ENCODE data around the gene DOK3. TPM values are rescaled to one million over a fixed set of nuclear protein-coding genes. Genes with fewer than 3 reads are reported as not detected.

Gene DOK3
- total and polyA plus RNA-seq, 10 of the 15 experiments (the other 5 are each of a cell fraction or from before 2014, with no cell fraction given): 6.6 to 107 (median 52.1) TPM

GRCh38 chr5:177524539-177524900 is 14.9 kb upstream of the DOK3 start:
- no peaks in the 10 kb centered on the region for H4K20me1 ChIP-seq (ENCODE audit: control insufficient read depth, insufficient read depth)
- H3K27ac ChIP-seq (ENCODE audit: control insufficient read depth, insufficient read depth): no peak overlapping the region
- no TSS peak for BruUV-seq (replicated peaks)
- FAIRE-seq (no peak), ATAC-seq (no peak), DNase-seq (ENCODE audit: low read depth, low spot score) (no peak)
- no peaks in the 10 kb centered on the region for H3K79me2 ChIP-seq (ENCODE audit: control insufficient read depth, insufficient read depth, low read length)
- H3K4me2 ChIP-seq (ENCODE audit: control insufficient read depth, insufficient read depth): no peak overlapping the region
- intact Hi-C loops (cut with micrococcal nuclease; ENCODE audit: unreplicated experiment) (no loop called here), in situ Hi-C loops (cut with MboI) (no loop called here)
- WGBS (ENCODE audit: insufficient coverage, insufficient replicate concordance, low lambda C conversion rate, missing lambda C conversion rate): 98% methylated on average over 11 of the region's 12 CpGs
- POLR2A ChIA-PET: interaction anchor here (0.7 to 1.0 kb wide), 2 partner anchors 9 to 89 kb away, joined by 3 to 4 read pairs; no protein-coding TSS in a partner anchor
- H3K9ac ChIP-seq (ENCODE audit: control insufficient read depth, insufficient read depth, low read length): no peak overlapping the region
- H3K9me3 ChIP-seq (replicated peaks; ENCODE audit: control insufficient read depth, insufficient read depth, low read length): no peaks in the 10 kb centered on the region
- no peak overlapping the region for H3K4me3 ChIP-seq
- H3K4me1 ChIP-seq (ENCODE audit: control insufficient read depth, insufficient read depth, low read length): no peaks in the 10 kb centered on the region; the same call in 1 of the 2 replicates
- H3K36me3 ChIP-seq (ENCODE audit: control insufficient read depth in 2 of 2, insufficient read depth in 2 of 2, low read length in 1 of 2): peaks cover 8 to 15% of the 10 kb centered on the region in 2 experiments; a peak in 3 of 4 replicates
- SMC1A ChIA-PET (ENCODE audit: uncharacterized antibody, unreplicated experiment): no interaction called here
- RAD21 ChIA-PET (ENCODE audit: unreplicated experiment): no interaction called here
- no peak overlapping the region for H2AFZ ChIP-seq (ENCODE audit: control insufficient read depth, low read depth, low read length)
- H3K27me3 ChIP-seq (replicated peaks in 1 of 2; ENCODE audit: control insufficient read depth in 2 of 2, insufficient read depth in 2 of 2, low read length in 1 of 2): no peaks in the 10 kb centered on the region
- CTCF ChIA-PET: no interaction called here
- TF ChIP-seq LARP7 (IDR thresholded peaks at IDR 0.05) (no peak), BRCA1 (IDR thresholded peaks at IDR 0.05; ENCODE audit: low read depth, low read length) (no peak), ZNF217 (IDR thresholded peaks at IDR 0.05) (no peak), ZNF207 (IDR thresholded peaks at IDR 0.05; ENCODE audit: borderline replicate concordance) (no peak), ESRRA (IDR thresholded peaks at IDR 0.05; ENCODE audit: low read length) (no peak), CREM (IDR thresholded peaks at IDR 0.05; ENCODE audit: low read depth) (no peak), FOS (IDR thresholded peaks at IDR 0.05; ENCODE audit: borderline replicate concordance, extremely low read depth, insufficient read length) (no peak), HSF1 (IDR thresholded peaks at IDR 0.05; ENCODE audit: low read depth, low read length) (no peak)
- TF ChIP-seq, protein P1, sequence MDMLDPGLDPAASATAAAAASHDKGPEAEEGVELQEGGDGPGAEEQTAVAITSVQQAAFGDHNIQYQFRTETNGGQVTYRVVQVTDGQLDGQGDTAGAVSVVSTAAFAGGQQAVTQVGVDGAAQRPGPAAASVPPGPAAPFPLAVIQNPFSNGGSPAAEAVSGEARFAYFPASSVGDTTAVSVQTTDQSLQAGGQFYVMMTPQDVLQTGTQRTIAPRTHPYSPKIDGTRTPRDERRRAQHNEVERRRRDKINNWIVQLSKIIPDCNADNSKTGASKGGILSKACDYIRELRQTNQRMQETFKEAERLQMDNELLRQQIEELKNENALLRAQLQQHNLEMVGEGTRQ (IDR thresholded peaks at IDR 0.05; ENCODE audit: borderline replicate concordance, low read depth, low read length): no peak
- TF ChIP-seq, protein P2, sequence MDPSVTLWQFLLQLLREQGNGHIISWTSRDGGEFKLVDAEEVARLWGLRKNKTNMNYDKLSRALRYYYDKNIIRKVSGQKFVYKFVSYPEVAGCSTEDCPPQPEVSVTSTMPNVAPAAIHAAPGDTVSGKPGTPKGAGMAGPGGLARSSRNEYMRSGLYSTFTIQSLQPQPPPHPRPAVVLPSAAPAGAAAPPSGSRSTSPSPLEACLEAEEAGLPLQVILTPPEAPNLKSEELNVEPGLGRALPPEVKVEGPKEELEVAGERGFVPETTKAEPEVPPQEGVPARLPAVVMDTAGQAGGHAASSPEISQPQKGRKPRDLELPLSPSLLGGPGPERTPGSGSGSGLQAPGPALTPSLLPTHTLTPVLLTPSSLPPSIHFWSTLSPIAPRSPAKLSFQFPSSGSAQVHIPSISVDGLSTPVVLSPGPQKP (IDR thresholded peaks at IDR 0.05; ENCODE audit: low read depth, low read length): no peak
- TF ChIP-seq, protein P3, sequence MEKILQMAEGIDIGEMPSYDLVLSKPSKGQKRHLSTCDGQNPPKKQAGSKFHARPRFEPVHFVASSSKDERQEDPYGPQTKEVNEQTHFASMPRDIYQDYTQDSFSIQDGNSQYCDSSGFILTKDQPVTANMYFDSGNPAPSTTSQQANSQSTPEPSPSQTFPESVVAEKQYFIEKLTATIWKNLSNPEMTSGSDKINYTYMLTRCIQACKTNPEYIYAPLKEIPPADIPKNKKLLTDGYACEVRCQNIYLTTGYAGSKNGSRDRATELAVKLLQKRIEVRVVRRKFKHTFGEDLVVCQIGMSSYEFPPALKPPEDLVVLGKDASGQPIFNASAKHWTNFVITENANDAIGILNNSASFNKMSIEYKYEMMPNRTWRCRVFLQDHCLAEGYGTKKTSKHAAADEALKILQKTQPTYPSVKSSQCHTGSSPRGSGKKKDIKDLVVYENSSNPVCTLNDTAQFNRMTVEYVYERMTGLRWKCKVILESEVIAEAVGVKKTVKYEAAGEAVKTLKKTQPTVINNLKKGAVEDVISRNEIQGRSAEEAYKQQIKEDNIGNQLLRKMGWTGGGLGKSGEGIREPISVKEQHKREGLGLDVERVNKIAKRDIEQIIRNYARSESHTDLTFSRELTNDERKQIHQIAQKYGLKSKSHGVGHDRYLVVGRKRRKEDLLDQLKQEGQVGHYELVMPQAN (conservative IDR thresholded peaks at IDR 0.05): no peak
- TF ChIP-seq, protein P4, sequence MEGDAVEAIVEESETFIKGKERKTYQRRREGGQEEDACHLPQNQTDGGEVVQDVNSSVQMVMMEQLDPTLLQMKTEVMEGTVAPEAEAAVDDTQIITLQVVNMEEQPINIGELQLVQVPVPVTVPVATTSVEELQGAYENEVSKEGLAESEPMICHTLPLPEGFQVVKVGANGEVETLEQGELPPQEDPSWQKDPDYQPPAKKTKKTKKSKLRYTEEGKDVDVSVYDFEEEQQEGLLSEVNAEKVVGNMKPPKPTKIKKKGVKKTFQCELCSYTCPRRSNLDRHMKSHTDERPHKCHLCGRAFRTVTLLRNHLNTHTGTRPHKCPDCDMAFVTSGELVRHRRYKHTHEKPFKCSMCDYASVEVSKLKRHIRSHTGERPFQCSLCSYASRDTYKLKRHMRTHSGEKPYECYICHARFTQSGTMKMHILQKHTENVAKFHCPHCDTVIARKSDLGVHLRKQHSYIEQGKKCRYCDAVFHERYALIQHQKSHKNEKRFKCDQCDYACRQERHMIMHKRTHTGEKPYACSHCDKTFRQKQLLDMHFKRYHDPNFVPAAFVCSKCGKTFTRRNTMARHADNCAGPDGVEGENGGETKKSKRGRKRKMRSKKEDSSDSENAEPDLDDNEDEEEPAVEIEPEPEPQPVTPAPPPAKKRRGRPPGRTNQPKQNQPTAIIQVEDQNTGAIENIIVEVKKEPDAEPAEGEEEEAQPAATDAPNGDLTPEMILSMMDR (IDR thresholded peaks at IDR 0.05 in 2 of 3, conservative IDR thresholded peaks at IDR 0.05 in 1 of 3; ENCODE audit: control insufficient read depth in 2 of 3, extremely low read depth in 1 of 3, insufficient read depth in 1 of 3, low read depth in 3 of 3, low read length in 3 of 3): no peak
- TF ChIP-seq, protein P5, sequence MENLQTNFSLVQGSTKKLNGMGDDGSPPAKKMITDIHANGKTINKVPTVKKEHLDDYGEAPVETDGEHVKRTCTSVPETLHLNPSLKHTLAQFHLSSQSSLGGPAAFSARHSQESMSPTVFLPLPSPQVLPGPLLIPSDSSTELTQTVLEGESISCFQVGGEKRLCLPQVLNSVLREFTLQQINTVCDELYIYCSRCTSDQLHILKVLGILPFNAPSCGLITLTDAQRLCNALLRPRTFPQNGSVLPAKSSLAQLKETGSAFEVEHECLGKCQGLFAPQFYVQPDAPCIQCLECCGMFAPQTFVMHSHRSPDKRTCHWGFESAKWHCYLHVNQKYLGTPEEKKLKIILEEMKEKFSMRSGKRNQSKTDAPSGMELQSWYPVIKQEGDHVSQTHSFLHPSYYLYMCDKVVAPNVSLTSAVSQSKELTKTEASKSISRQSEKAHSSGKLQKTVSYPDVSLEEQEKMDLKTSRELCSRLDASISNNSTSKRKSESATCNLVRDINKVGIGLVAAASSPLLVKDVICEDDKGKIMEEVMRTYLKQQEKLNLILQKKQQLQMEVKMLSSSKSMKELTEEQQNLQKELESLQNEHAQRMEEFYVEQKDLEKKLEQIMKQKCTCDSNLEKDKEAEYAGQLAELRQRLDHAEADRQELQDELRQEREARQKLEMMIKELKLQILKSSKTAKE (IDR thresholded peaks at IDR 0.05; ENCODE audit: low read depth, poor library complexity, severe bottlenecking): no peak

Data from GM12878 (cell line).